ENCODE measurements around the gene MAGIX.
"Not testable (repeated sequence)": the region's sequence is repeated elsewhere in the genome, so short reads cannot be mapped to it uniquely, and the experiment has no call there.

MAGIX gene

GRCh38 chrX:49160908-49161307 lies 1.6 kb upstream of the MAGIX start:
- no peak for DNase-seq (ENCODE audit: low spot score)

DNA sequence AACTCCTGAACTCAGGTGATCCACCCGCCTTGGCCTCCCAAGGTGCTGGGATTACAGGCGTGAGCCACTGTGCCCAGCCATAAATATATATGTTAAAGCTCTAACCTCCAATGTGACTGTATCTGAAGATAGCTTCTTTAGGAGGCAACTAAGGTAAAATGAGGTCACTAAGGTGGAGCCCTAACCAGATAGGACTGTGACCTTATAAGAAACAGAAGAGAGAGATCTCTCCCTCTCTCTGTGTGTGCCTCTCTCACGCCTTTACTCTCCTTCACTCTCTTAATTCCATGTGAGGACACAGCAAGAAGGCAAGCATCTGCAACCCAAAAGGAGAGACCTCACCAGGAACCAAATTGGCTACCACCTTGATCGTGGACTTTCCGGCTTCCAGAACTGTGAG lies 926 bp upstream of the MAGIX start:
- DNase-seq (ENCODE audit: low spot score): no peak

GRCh38 chrX:49163555-49164419 lies 1.2 kb downstream of the MAGIX start:
- DNase-seq (ENCODE audit: low spot score): peak; percentile 78

DNA sequence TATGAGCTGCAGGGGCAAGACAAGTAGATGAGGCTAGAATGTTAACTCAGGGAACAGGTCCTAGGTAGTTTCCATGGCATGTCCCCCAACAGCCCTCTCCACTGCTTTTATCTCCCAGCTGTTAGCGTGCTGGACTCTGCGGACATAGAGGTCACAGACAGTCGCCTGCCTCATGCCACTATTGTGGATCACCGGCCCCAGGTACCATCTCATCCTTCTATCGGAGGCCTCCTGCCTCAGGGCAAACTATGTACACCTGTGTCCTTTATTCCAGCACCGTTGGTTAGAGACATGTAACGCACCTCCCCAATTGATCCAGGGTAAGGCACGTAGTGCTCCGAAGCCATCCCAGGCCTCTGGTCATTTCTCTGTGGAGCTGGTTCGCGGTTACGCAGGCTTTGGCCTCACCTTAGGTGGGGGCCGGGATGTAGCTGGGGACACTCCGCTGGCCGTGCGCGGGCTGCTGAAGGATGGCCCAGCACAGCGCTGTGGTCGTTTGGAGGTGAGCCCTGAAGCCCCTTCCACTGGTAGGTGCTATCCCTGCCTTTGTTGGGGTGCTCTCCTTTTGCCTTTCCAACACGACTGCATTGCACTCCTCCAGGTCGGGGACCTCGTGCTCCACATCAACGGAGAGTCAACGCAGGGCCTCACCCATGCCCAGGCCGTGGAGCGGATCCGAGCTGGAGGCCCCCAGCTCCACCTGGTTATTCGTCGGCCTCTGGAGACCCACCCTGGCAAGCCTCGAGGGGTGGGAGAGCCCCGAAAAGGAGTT lies 2.2 kb downstream of the MAGIX start:
- no peak for DNase-seq (ENCODE audit: low spot score)

DNA sequence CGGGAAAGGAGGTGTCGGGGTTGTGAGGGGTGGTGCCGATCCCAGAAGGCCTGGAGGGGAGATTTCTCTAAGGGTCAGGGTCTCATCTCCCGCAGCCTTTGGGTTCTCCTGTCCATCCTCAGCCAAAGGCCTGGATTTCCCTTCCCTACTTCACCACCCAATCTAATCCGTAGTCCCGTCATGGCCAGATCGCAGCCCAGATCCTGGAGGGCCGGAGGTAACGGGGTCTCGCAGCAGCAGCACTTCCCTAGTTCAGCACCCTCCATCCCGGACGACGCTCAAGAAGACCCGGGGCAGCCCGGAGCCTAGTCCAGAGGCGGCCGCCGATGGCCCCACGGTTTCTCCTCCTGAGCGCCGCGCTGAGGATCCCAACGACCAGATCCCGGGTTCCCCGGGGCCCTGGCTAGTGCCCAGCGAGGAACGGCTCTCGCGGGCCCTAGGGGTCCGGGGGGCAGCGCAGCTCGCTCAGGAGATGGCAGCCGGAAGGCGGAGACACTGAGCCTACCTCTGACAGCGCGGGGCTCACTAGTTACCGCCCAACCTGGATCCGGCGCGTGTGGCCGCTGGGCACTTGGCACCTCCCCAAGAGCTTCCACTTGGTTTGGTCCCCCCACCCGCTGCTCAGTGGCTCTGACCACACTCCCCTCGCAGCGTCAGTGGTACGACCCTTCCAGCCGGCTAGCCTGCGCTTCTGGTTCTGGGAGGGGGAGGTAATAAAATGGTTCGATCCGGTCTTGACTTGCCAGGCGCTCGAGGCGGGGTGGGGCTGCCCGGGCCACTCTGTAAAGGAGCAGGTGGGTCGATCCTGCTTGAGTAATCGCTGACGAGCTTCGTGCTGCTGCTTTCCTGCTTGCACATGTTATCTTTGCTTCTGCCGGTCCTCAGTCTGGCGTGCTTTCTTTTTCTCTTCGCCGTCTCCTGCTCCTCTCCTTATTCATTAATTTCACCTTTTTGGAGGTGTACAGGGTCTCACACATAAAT lies 3.6 kb downstream of the MAGIX start:
- DNase-seq (ENCODE audit: low spot score): no peak

GRCh38 chrX:49166914-49167739 lies 4.6 kb downstream of the MAGIX start:
- no peak for DNase-seq (ENCODE audit: low spot score)

DNA sequence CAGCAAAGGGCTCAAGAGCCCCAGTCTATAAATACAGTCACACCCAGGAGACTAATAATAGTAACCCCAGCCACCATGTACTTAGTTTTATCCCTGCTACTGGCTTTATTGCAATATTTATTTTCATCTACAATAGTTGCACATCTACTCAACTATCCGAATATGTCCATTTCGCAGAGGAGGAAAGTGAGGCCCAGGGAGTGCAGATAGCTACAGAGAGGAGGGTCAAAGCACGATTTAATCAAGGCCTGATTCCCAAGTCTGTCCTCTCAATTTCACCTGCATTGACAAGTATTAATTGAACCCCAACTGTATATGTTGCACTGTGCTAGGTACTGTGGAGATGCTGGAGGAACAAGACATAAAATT lies 5.2 kb downstream of the MAGIX start:
- DNase-seq (ENCODE audit: low spot score): no peak

GRCh38 chrX:49171752-49172279 lies 9.3 kb downstream of the MAGIX start, which contains the start of gene PLP2:
PLP2 (plus strand) TSS chrX:49171898; CDS start chrX:49172001, 103 bp downstream.
- no peak for DNase-seq (ENCODE audit: low spot score)

DNA sequence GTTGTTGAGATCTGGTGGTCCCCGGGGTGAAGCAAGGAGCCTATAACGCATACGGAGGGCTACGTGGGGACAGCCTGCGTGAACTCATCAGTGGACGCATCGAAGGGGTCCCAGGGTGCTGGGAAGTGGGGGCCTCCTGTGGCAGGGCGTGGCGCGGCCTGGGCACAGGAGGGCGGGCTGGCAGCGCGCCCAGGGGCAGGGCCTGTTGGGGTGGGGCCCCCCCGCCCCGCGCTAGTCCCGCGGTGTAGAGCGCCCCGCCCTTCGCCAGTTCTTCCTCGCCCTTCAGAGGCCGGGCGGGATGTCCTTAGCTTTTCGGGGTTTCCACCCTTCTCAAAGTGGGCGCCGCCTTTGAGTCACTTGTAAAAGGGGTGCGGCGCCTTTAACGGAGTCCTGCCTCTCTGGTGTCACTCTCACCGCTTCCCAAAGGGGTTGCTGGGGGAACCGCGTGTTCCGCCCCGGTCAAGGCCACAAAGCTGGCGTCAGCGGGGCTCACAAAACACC lies 9.8 kb downstream of the MAGIX start:
- no peak for DNase-seq (ENCODE audit: low spot score)

- not testable (repeated sequence) for DNase-seq (ENCODE audit: low spot score)
These were observed 11.0 kb downstream of the MAGIX start for GRCh38 chrX:49173544-49173943.

- DNase-seq (ENCODE audit: low spot score): no peak
These were observed 12.2 kb downstream of the MAGIX start for GRCh38 chrX:49174723-49175122.

DNA sequence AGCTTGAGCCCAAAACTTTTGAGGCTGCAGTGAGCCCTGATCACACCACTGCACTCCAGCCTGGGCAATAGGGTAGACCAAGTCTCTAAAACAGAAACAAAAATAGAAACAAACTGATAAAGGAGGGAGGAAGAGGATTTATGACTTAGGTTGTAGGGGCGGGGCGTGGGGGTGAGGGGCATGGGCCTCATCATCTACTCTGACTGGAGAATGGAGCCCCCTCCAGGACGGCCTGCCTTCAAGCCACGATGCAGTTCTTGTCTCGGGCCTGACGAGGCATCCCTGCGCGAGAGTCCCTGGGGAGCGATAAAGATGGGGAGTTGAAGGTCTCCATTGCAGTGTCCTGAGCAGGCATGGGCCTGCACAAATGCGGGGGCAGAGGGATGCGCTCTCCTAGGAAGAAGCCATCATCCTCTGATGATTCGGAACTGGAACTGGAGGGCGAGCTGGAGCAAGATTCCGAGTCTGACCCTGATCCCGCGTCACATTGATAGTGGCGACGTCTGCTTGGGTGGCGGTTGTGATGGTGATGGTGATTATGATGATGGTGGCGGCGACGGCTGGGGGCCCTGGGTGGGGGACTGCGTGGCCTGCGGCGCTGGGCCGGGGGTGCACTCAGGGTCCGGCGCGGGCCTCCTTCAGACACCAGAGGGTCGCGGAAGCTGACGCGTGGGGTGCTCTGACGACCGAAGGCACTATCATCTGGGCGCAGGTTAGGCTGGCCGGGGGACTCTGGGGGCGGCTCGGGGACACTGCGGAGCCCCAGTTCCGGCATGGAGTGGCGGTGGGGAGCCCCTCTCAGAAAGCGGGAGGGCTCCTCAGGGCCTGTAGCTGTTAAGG lies 13.1 kb downstream of the MAGIX start:
- no peak for DNase-seq (ENCODE audit: low spot score)

DNA sequence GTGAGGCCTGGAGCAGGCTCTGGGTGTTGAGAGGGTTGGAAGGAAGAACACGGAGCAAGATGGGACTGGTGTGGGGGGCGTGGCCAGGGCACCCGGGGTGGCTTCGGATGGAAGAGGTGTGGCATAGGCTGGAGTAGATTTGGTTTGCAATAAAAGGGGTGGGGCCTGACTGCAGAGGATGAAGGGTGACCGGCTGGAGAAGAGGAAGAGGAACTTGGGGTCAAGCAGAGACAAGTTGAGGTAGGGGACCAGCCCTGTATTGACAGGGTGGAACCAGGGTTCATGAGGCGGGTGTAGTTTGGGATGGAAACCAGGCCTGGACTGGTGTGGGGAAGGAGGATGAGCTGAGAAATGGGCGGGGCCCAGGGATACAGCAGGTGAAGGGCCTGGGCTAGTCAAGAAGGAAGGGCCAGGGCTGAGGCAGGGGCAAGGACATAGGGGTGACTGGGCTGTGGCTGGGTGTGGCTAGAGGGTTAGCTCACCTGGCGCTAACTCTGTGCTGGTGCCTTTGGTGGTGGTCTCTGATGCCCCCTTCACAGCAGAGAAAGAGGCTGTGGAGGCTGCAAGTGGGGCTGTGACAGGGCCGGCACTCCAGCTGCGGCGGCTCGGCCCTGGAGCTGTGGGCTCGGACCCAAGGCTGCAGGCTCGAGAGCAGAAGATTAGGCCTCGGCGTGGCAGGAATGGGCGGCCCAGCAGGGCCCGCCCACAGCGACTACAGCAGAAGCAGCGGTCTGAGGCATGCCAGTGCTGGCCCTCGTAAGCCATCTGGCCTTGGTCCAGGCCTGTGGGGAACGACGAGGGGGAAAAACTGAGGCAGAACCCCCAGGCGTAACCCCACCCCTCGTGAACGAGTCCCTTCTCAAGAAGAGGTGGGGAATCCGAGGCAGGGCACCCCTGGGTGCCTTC lies 14.1 kb downstream of the MAGIX start:
- DNase-seq (ENCODE audit: low spot score): no peak

DNA sequence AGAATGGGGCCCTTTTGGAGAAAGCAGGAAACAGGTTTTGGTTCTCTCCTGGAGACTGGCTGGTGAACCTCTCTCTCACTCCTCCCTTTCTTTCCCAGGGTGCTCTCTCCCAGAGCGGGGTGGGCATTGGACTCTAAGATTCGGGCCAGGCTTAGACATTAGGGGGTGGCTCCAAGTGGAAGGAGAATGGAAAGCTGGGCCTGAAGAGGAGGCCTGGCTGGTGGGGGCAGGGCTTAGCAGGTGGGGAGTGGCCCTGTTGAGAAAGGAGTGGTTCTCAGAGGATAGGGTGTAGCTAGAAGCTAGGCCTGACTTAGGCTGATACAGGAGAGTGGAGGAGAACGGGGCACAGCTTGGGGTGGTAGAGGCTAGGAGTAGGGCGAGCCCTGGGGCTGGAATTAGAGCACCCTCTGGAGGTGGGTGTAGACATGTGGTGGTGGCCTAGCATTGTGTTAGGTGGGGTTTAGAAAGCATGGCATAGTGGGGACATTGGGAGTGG lies 14.8 kb downstream of the MAGIX start:
- no peak for DNase-seq (ENCODE audit: low spot score)

DNA sequence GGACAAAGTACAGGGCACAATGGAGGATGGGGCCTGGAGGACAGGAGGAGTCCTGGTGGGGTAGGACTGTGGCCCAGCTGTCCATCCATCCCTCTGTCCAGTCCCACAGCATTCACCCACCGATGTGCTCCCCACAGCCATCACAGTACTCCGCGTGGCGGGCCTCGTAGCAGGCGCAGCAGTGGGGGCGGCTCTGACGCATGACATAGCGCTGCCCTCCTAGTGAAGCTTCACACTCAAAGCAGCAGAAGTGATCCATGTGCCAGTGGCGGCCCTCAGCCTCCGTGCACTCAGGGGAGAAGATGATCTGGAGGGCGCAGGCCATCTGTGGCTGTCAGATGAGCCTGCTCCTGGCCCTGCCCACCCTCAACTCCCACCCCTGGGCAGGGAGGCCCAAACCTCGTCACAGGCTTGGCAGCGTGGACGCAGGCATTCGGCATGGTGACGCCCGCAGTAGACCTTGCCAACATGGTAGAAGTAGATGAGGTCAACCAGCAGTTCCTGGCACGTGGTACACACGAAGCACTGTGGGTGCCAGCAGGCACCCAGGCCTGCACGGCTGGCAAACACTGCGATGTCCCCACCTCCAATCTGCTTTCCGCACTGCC lies 15.4 kb downstream of the MAGIX start:
- DNase-seq (ENCODE audit: low spot score): no peak

DNA sequence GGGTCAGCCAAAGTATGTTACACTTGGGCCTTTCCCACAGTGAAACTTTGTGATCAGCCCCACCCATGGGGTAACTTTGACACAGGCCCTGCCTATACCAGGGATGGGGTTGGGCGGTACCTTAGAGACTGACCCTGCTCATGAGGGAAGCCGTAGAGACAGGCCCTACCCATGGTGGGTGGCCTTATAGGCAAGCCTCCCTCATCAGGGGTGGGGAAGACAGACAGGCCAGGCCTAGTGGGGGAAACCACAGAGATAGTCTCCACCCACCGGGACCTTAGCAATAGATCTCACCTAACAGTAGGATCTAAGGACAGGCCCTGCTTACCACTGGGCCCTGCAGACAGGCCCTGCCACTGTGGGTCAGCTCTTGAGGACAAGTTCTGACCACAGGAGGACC lies 16.0 kb downstream of the MAGIX start:
- DNase-seq (ENCODE audit: low spot score): no peak

GRCh38 chrX:49179358-49179757 lies 16.8 kb downstream of the MAGIX start:
- DNase-seq (ENCODE audit: low spot score): no peak

GRCh38 chrX:49183701-49184281 lies 21.2 kb downstream of the MAGIX start:
- no peak for DNase-seq (ENCODE audit: low spot score)

Data from COLO829 (cell line).